Testis (tissue), 2 donors: ENCODE results near the gene RASSF8.

Experiments used
- POLR2A ChIP-seq: fragments of 450-650 bp; IDR thresholded peaks from one replicate; pipeline ENCODE4 v1.6.1; 2017; ENCODE audit warnings: antibody characterized with exemption, mild to moderate bottlenecking, moderate library complexity
- TF ChIP-seq, protein P1 (sequence below), 3 experiments: fragments of 450-650 bp in 2 of 3; fragments of 200-600 bp in 1 of 3; sonication (generic) in 1 of 3; IDR thresholded peaks; one replicate each; pipeline ENCODE4 v1.5.1; 2016 to 2019; ENCODE audit warnings: antibody characterized with exemption in 3 of 3, mild to moderate bottlenecking in 2 of 3, moderate library complexity in 1 of 3

- no peak for TF ChIP-seq POLR2A
- TF ChIP-seq, protein P1, sequence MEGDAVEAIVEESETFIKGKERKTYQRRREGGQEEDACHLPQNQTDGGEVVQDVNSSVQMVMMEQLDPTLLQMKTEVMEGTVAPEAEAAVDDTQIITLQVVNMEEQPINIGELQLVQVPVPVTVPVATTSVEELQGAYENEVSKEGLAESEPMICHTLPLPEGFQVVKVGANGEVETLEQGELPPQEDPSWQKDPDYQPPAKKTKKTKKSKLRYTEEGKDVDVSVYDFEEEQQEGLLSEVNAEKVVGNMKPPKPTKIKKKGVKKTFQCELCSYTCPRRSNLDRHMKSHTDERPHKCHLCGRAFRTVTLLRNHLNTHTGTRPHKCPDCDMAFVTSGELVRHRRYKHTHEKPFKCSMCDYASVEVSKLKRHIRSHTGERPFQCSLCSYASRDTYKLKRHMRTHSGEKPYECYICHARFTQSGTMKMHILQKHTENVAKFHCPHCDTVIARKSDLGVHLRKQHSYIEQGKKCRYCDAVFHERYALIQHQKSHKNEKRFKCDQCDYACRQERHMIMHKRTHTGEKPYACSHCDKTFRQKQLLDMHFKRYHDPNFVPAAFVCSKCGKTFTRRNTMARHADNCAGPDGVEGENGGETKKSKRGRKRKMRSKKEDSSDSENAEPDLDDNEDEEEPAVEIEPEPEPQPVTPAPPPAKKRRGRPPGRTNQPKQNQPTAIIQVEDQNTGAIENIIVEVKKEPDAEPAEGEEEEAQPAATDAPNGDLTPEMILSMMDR (IDR thresholded peaks at IDR 0.05), result no peak
Measured at GRCh38 chr12:26014085-26014484, 55.6 kb downstream of the RASSF8 start.
